22Rv1 (cell line): ENCODE measurements around the gene ELOF1.

Source experiments
- CTCF ChIP-seq: fragments of 450-650 bp; IDR thresholded peaks from 2 replicates; pipeline ENCODE4 v1.5.1; 2017; ENCODE audit warnings: mild to moderate bottlenecking
- ZFX ChIP-seq: fragments of 450-650 bp; IDR thresholded peaks from 2 replicates; pipeline ENCODE4 v1.6.1; 2017; ENCODE audit warnings: antibody characterized with exemption, borderline replicate concordance

GRCh38 chr19:11552666-11553372, 6.2 kb downstream of the ELOF1 start:
- TF ChIP-seq CTCF: no peak
- TF ChIP-seq ZFX: no peak
